IMR-90 (cell line): Measurements from ENCODE around the gene CYB561D2. TPM values are rescaled to one million over a fixed set of nuclear protein-coding genes. Genes with fewer than 3 reads are reported as not detected.

ENCODE experiments used
- ATAC-seq: fragments of 200-7000 bp; cut with Tn5 transposase; 2 replicates; pipeline ENCODE4 v1.9.1; 2020; ENCODE audit warnings: low read depth, mild to moderate bottlenecking, moderate library complexity
- BruUV-seq: library from RNA; stranded (reverse); fragments of 400-500 nt; replicated peaks from 2 replicates; lab custom pipeline; 2021; lab: Mats Ljungman, UMichigan
- CTCF ChIA-PET: fragments of 300-600 bp; formaldehyde crosslinking; extraction: SDS; loops from one replicate; lab custom pipeline; 2021; ENCODE audit warnings: antibody characterized with exemption; lab: Yijun Ruan, JAX
- POLR2A ChIA-PET: fragments of 300-600 bp; sonication (Branson Sonifier 250); formaldehyde crosslinking; loops from one replicate; lab custom pipeline; 2022; ENCODE audit warnings: antibody characterized with exemption; ENCODE audit not compliant: unreplicated experiment; lab: Charles Lee
- DNase-seq: peaks from one replicate; pipeline ENCODE4 v3.0.0; 2013
- H2AFZ ChIP-seq: replicated peaks from 2 replicates; pipeline ENCODE3; 2013; ENCODE audit warnings: low read length, mild to moderate bottlenecking; ENCODE audit not compliant: poor library complexity
- H2AK5ac ChIP-seq: 2 replicates; pipeline ENCODE4 v1.6.1; 2013; ENCODE audit warnings: low read depth, low read length, inconsistent platforms
- H2AK9ac ChIP-seq: replicated peaks from 2 replicates; pipeline ENCODE3; 2013; ENCODE audit warnings: mild to moderate bottlenecking, low read depth, low read length, moderate library complexity; ENCODE audit not compliant: poor library complexity
- H2BK120ac ChIP-seq: 2 replicates; pipeline ENCODE4 v1.6.1; 2013; ENCODE audit warnings: low read depth, low read length, inconsistent platforms
- H2BK15ac ChIP-seq: 3 replicates; pipeline ENCODE4 v1.6.1; 2013; ENCODE audit warnings: low read depth, low read length, inconsistent platforms
- H2BK20ac ChIP-seq: 2 replicates; pipeline ENCODE4 v1.6.1; 2013; ENCODE audit warnings: low read depth, mild to moderate bottlenecking, inconsistent platforms, low read length, moderate library complexity
- H2BK5ac ChIP-seq: 2 replicates; pipeline ENCODE4 v1.6.1; 2013; ENCODE audit warnings: mild to moderate bottlenecking, low read depth, low read length, inconsistent platforms; ENCODE audit not compliant: poor library complexity, severe bottlenecking
- H3K14ac ChIP-seq: replicated peaks from 2 replicates; pipeline ENCODE4 v1.6.1; 2013; ENCODE audit warnings: low read depth, low read length, inconsistent platforms
- H3K18ac ChIP-seq: 2 replicates; pipeline ENCODE4 v1.6.1; 2013; ENCODE audit warnings: low read depth, low read length, control low read depth
- H3K23ac ChIP-seq: 2 replicates; pipeline ENCODE4 v1.6.1; 2013; ENCODE audit warnings: low read depth, low read length, inconsistent platforms
- H3K27ac ChIP-seq: 2 replicates; pipeline ENCODE4 v1.5.1; 2013; ENCODE audit warnings: mild to moderate bottlenecking, control low read depth, low read length; ENCODE audit not compliant: insufficient read depth
- H3K27me3 ChIP-seq: 2 replicates; pipeline ENCODE4 v1.6.1; 2013; ENCODE audit warnings: low read length; ENCODE audit not compliant: control insufficient read depth, insufficient read depth
- H3K36me3 ChIP-seq: 2 replicates; pipeline ENCODE4 v1.6.1; 2013; ENCODE audit warnings: low read length, mixed read lengths; ENCODE audit not compliant: control insufficient read depth, insufficient read depth
- H3K4ac ChIP-seq: 2 replicates; pipeline ENCODE4 v1.6.1; 2013; ENCODE audit warnings: low read depth, low read length, inconsistent platforms
- H3K4me1 ChIP-seq: 2 replicates; pipeline ENCODE4 v1.6.1; 2013; ENCODE audit warnings: low read length, mixed read lengths; ENCODE audit not compliant: control insufficient read depth, insufficient read depth
- H3K4me2 ChIP-seq: 2 replicates; pipeline ENCODE4 v1.6.1; 2013; ENCODE audit warnings: low read depth, mild to moderate bottlenecking, control low read depth, low read length, moderate library complexity
- H3K4me3 ChIP-seq: 2 replicates; pipeline ENCODE4 v1.5.1; 2013; ENCODE audit warnings: low read depth, mild to moderate bottlenecking, control low read depth, low read length, moderate library complexity; ENCODE audit not compliant: insufficient read depth
- H3K56ac ChIP-seq: 2 replicates; pipeline ENCODE4 v1.6.1; 2013; ENCODE audit warnings: low read length, inconsistent platforms; ENCODE audit not compliant: insufficient read depth; ENCODE audit errors: extremely low read depth
- H3K79me1 ChIP-seq, 2 experiments: 2 replicates each; pipeline ENCODE4 v1.6.1; 2013; ENCODE audit warnings: low read length in 2 of 2, inconsistent platforms in 1 of 2, low read depth in 1 of 2
- H3K9ac ChIP-seq: 2 replicates; pipeline ENCODE4 v1.6.1; 2013; ENCODE audit warnings: low read depth, low read length, control low read depth
- H3K9me1 ChIP-seq: 2 replicates; pipeline ENCODE4 v1.6.1; 2013; ENCODE audit warnings: low read length, inconsistent platforms; ENCODE audit not compliant: insufficient read depth
- H3K9me3 ChIP-seq: 2 replicates; pipeline ENCODE4 v1.6.1; 2013; ENCODE audit warnings: low read length; ENCODE audit not compliant: control insufficient read depth, insufficient read depth
- H4K20me1 ChIP-seq: 2 replicates; pipeline ENCODE4 v1.6.1; 2013; ENCODE audit warnings: low read length, inconsistent platforms; ENCODE audit not compliant: insufficient read depth
- H4K5ac ChIP-seq: 2 replicates; pipeline ENCODE4 v1.6.1; 2013; ENCODE audit warnings: mild to moderate bottlenecking, low read depth, low read length, control low read depth
- H4K8ac ChIP-seq, 2 experiments: 2 replicates each; pipeline ENCODE4 v1.6.1; 2013; ENCODE audit warnings: low read depth in 2 of 2, low read length in 2 of 2, control low read depth in 1 of 2, inconsistent platforms in 1 of 2
- H4K91ac ChIP-seq: 2 replicates; pipeline ENCODE4 v1.6.1; 2013; ENCODE audit warnings: low read depth, low read length, inconsistent platforms; ENCODE audit not compliant: insufficient read depth
- CEBPB ChIP-seq: IDR thresholded peaks from 2 replicates; pipeline ENCODE4 v1.6.1; 2012; ENCODE audit warnings: low read depth, low read length, improper control_type of control experiment
- MAZ ChIP-seq: IDR thresholded peaks from 2 replicates; pipeline ENCODE4 v1.6.1; 2012; ENCODE audit warnings: low read depth, mild to moderate bottlenecking, low read length, improper control_type of control experiment, moderate library complexity, borderline replicate concordance
- MXI1 ChIP-seq: IDR thresholded peaks from 2 replicates; pipeline ENCODE4 v1.6.1; 2012; ENCODE audit warnings: low read depth, mild to moderate bottlenecking, low read length, moderate library complexity, borderline replicate concordance
- RCOR1 ChIP-seq: IDR thresholded peaks from 2 replicates; pipeline ENCODE4 v1.6.1; 2012; ENCODE audit warnings: mild to moderate bottlenecking, low read length, improper control_type of control experiment; ENCODE audit not compliant: insufficient replicate concordance
- RFX5 ChIP-seq: IDR thresholded peaks from 2 replicates; pipeline ENCODE4 v1.8.0; 2012; ENCODE audit warnings: low read depth, mild to moderate bottlenecking, low read length, moderate library complexity
- WGBS, 2 experiments: methylation state at CpG; one replicate each; pipeline versions ENCODE4 v1.1.5 to v1.1.7; 2013; ENCODE audit warnings: missing lambda C conversion rate in 2 of 2; ENCODE audit not compliant: insufficient read length in 1 of 2; ENCODE audit errors: extremely low coverage in 2 of 2; 5-methylcytosine and 5-hydroxymethylcytosine counted together
- dilution Hi-C: fragments of 300-500 bp; cut with HindIII; formaldehyde crosslinking; loops from one replicate; pipeline ENCODE4 v1.14.3; 2018; ENCODE audit warnings: low sequenced_read_pairs; ENCODE audit not compliant: unreplicated experiment
- in situ Hi-C: fragments of 300-500 bp; cut with MboI; formaldehyde crosslinking; loops from 3 replicates; pipeline ENCODE4 v1.14.3; 2019; ENCODE audit warnings: low sequenced_read_pairs, inconsistent platforms, mixed read lengths
- intact Hi-C: fragments of 100-400 bp; cut with micrococcal nuclease; formaldehyde crosslinking; loops from 2 replicates; pipeline ENCODE4 v1.10.0; 2022
- polyA plus RNA-seq, 3 experiments: library from polyadenylated mRNA; depleted of rRNA; stranded (reverse); fragments of >200 nt; gene quantifications; 2 replicates each; pipeline ENCODE4 v1.2.3, GENCODE V29; 2012; ENCODE audit warnings: low replicate concordance in 1 of 3
- total RNA-seq: library from RNA; depleted of rRNA; stranded (reverse); fragments of >200 nt; gene quantifications from 2 replicates; pipeline ENCODE4 v1.2.3, GENCODE V29; 2012

Gene CYB561D2
- total and polyA plus RNA-seq, 2 of the 4 experiments (the other 2 are of a cell fraction): 29.2 to 31.7 TPM

- 83% methylated on average over 6 of the region's 13 CpGs; no CpG with 5 or more reads in 1 of the 2 experiments for WGBS, 2 experiments
- H3K9ac ChIP-seq: no peak overlapping the region
- no peak overlapping the region for H3K23ac ChIP-seq
- H2BK20ac ChIP-seq: no peak overlapping the region
- TF ChIP-seq RFX5 (no peak), CEBPB (no peak), MAZ (no peak), RCOR1 (no peak), MXI1 (no peak)
- no peaks in the 10 kb centered on the region for H3K36me3 ChIP-seq
- CTCF ChIA-PET: no interaction called here
- H4K91ac ChIP-seq: no peak overlapping the region
- H3K9me3 ChIP-seq: no peaks in the 10 kb centered on the region
- H3K79me1 ChIP-seq: peaks cover 6 to 31% of the 10 kb centered on the region in 2 experiments; a peak in 3 of 4 replicates
- H2AFZ ChIP-seq: peak overlapping the region; percentile 39
- no peak overlapping the region for H3K14ac ChIP-seq
- H3K4me2 ChIP-seq: no peak overlapping the region
- no peak overlapping the region for H4K5ac ChIP-seq
- no TSS peak for BruUV-seq
- no peak overlapping the region for H2AK5ac ChIP-seq
- in situ Hi-C loops: loop anchor here (25.0 kb wide), 3 partner anchors 1045 to 1820 kb away; partner anchors contain the start of genes ABHD14B, GPR62, MANF and PCBP4
- H2BK120ac ChIP-seq: no peak overlapping the region
- no peak overlapping the region for H3K56ac ChIP-seq
- no peak for ATAC-seq
- H3K4me3 ChIP-seq: no peak overlapping the region
- H2BK5ac ChIP-seq: no peak overlapping the region
- no peak overlapping the region for H3K27ac ChIP-seq
- H3K27me3 ChIP-seq: no peaks in the 10 kb centered on the region
- no peak overlapping the region for H3K4ac ChIP-seq
- no peak for DNase-seq
- POLR2A ChIA-PET: no interaction called here
- H2AK9ac ChIP-seq: peak overlapping the region; percentile 23
- no peak overlapping the region for H4K8ac ChIP-seq
- dilution Hi-C loops: no loop called here
- H3K18ac ChIP-seq: no peak overlapping the region
- intact Hi-C loops: no loop called here
- peaks cover 11% of the 10 kb centered on the region for H3K9me1 ChIP-seq
- peaks cover 2% of the 10 kb centered on the region; the same call in 1 of the 2 replicates for H4K20me1 ChIP-seq
- no peak overlapping the region for H2BK15ac ChIP-seq
- peaks cover 18% of the 10 kb centered on the region for H3K4me1 ChIP-seq
Observed at GRCh38 chr3:50341996-50342650, 8.5 kb upstream of the CYB561D2 start.
